K562 (cell line): ENCODE results near the gene TMEM167B. TPM values are rescaled to one million over a fixed set of nuclear protein-coding genes. Genes with fewer than 3 reads are reported as not detected.

Source experiments
- C11orf30 ChIP-seq: fragments of 450-650 bp; IDR thresholded peaks from 2 replicates; pipeline ENCODE4 v1.6.1; 2016; ENCODE audit warnings: low read depth, mild to moderate bottlenecking
- CEBPZ ChIP-seq: fragments of 150-350 bp; IDR thresholded peaks from 2 replicates; pipeline ENCODE4 v1.6.1; 2014; ENCODE audit warnings: low read depth, mild to moderate bottlenecking, low read length, borderline replicate concordance
- CUX1 ChIP-seq: fragments of 200-800 bp; sonication (Bioruptor generic); IDR thresholded peaks from 2 replicates; pipeline ENCODE4 v1.6.1; 2016; ENCODE audit warnings: missing genetic modification characterization, missing compliant biosample characterization
- ETV5 ChIP-seq: sonication (generic); formaldehyde crosslinking; IDR thresholded peaks from 2 replicates; pipeline ENCODE4 v1.4.0; 2020; ENCODE audit warnings: low read depth, mild to moderate bottlenecking, missing genetic modification reagents
- ETV6 ChIP-seq, 3 experiments: fragments of 150-350 bp in 1 of 3; sonication (generic) in 1 of 3; formaldehyde crosslinking in 1 of 3; IDR thresholded peaks; 2 replicates each; pipeline versions ENCODE4 v1.6.1 to v1.8.0; 2014 to 2022; ENCODE audit warnings: borderline replicate concordance in 2 of 3, low read depth in 2 of 3, antibody characterized with exemption in 1 of 3, low read length in 1 of 3, mild to moderate bottlenecking in 1 of 3, missing genetic modification reagents in 1 of 3
- POLR2AphosphoS5 ChIP-seq: IDR thresholded peaks from 2 replicates; pipeline ENCODE4 v1.6.1; 2011; ENCODE audit warnings: mild to moderate bottlenecking, low read depth, low read length, moderate library complexity; ENCODE audit not compliant: control insufficient read depth, insufficient read depth
- RBM14 ChIP-seq: fragments of 200-400 bp; formaldehyde crosslinking; IDR thresholded peaks from 2 replicates; pipeline ENCODE4 v1.6.1; 2018; ENCODE audit warnings: low read depth, mild to moderate bottlenecking, low read length, moderate library complexity, borderline replicate concordance; ENCODE audit not compliant: insufficient read depth
- RUNX1 ChIP-seq: sonication (generic); IDR thresholded peaks from 2 replicates; pipeline ENCODE4 v1.6.1; 2016; ENCODE audit warnings: antibody characterized with exemption, low read depth
- THAP7 ChIP-seq: fragments of 250-450 bp; sonication (Bioruptor Pico); IDR thresholded peaks from 2 replicates; pipeline ENCODE4 v1.5.0; 2021
- ZC3H8 ChIP-seq: fragments of 450-650 bp; IDR thresholded peaks from 2 replicates; pipeline ENCODE4 v1.6.1; 2017
- ZHX1 ChIP-seq: fragments of 150-350 bp; conservative IDR thresholded peaks from 2 replicates; pipeline ENCODE4 v1.6.1; 2014; ENCODE audit warnings: low read length
- ZNF224 ChIP-seq: sonication (generic); formaldehyde crosslinking; IDR thresholded peaks from 2 replicates; pipeline ENCODE4 v1.8.0; 2022; ENCODE audit warnings: mild to moderate bottlenecking, missing genetic modification reagents
- ZNF511 ChIP-seq: sonication (generic); formaldehyde crosslinking; IDR thresholded peaks from 2 replicates; pipeline ENCODE4 v1.8.0; 2022; ENCODE audit warnings: mild to moderate bottlenecking, missing genetic modification reagents
- ZNF644 ChIP-seq: fragments of 200-800 bp; sonication (Bioruptor generic); IDR thresholded peaks from 2 replicates; pipeline ENCODE4 v1.6.1; 2016; ENCODE audit warnings: low read depth, missing genetic modification characterization, missing compliant biosample characterization
- polyA plus RNA-seq, 8 experiments: library from polyadenylated mRNA; depleted of rRNA in 4 of 8; stranded (reverse) in 5 of 8; unstranded in 3 of 8; fragments of >200 nt; fragmentation: Nextera tagmentation in 2 of 8; fragmentation: Illumina TruSeq in 1 of 8; extraction: Ambion mirVana in 2 of 8; extraction: Trizol in 1 of 8; gene quantifications; 2 replicates each; pipeline versions ENCODE4 v1.2.1 to v1.2.3, GENCODE V29; 2011 to 2014; ENCODE audit warnings: inconsistent platforms in 1 of 8, missing spikeins in 1 of 8
- total RNA-seq, 7 experiments: library from RNA; depleted of rRNA in 6 of 7; stranded (reverse); fragments of >200 nt in 6 of 7; fragmentation: Illumina TruSeq in 2 of 7; extraction: Trizol in 2 of 7; gene quantifications; 2 replicates each; pipeline versions ENCODE4 v1.2.1 to v1.2.3, GENCODE V29; 2011 to 2021; ENCODE audit warnings: low replicate concordance in 1 of 7

TMEM167B gene
- total and polyA plus RNA-seq, 9 of the 15 experiments (the other 6 are each of a cell fraction or from before 2014, with no cell fraction given): 17.2 to 36.4 (median 32.2) TPM

- TF ChIP-seq POLR2AphosphoS5: 0 out of 2 replicates have a peak, but pooled peaks have one; percentile 40
- TF ChIP-seq RBM14: no peak
- no peak for TF ChIP-seq C11orf30
- no peak for TF ChIP-seq THAP7 (CRISPR knock-in tag)
- TF ChIP-seq ZHX1: no peak
- TF ChIP-seq ZNF224 (CRISPR knock-in tag): no peak
- TF ChIP-seq ZC3H8: no peak
- no peak for TF ChIP-seq RUNX1
- no peak for TF ChIP-seq ZNF511 (CRISPR knock-in tag)
- no peak for TF ChIP-seq ETV6 (IDR thresholded peaks at IDR 0.05; ENCODE audit: borderline replicate concordance in 1 of 2, low read depth in 2 of 2, low read length in 1 of 2)
- TF ChIP-seq ETV6 (CRISPR knock-in tag; IDR thresholded peaks at IDR 0.05; ENCODE audit: borderline replicate concordance): no peak
- no peak for TF ChIP-seq ZNF644 (tag)
- TF ChIP-seq ETV5 (CRISPR knock-in tag): no peak
- TF ChIP-seq CUX1: no peak
- no peak for TF ChIP-seq CEBPZ
Observed at GRCh38 chr1:109140392-109140791, 49.8 kb downstream of the TMEM167B start (continued).
